Bone marrow (tissue), 2 donors: ENCODE data around the gene PRKCA.
"Not testable (repeated sequence)": the region's sequence is repeated elsewhere in the genome, so short reads cannot be mapped to it uniquely, and the experiment has no call there.

ENCODE experiments used
- DNase-seq, 2 donors: peaks; one replicate each; lab custom pipeline; 2025; lab: John Stamatoyannopoulos, UW

PRKCA gene

GRCh38 chr17:66489576-66489975 is 187.2 kb downstream of the PRKCA start:
- not testable (repeated sequence) for DNase-seq

GRCh38 chr17:66491213-66491612 is 188.8 kb downstream of the PRKCA start:
- DNase-seq: no peak

GRCh38 chr17:66491665-66492064 is 189.3 kb downstream of the PRKCA start:
- DNase-seq: no peak

GRCh38 chr17:66492080-66492479 is 189.7 kb downstream of the PRKCA start:
- DNase-seq: no peak

GRCh38 chr17:66492561-66493005 is 190.2 kb downstream of the PRKCA start:
- DNase-seq: no peak

GRCh38 chr17:66493283-66494019 is 191.0 kb downstream of the PRKCA start:
- DNase-seq: no peak

- no peak for DNase-seq
These were observed 191.8 kb downstream of the PRKCA start for GRCh38 chr17:66494023-66494803.

GRCh38 chr17:66495035-66495434 is 192.6 kb downstream of the PRKCA start:
- DNase-seq: no peak

GRCh38 chr17:66496306-66496705 is 193.9 kb downstream of the PRKCA start:
- DNase-seq: no peak

GRCh38 chr17:66498580-66498979 is 196.2 kb downstream of the PRKCA start:
- DNase-seq: no peak

- no peak for DNase-seq
These were observed 204.2 kb downstream of the PRKCA start for GRCh38 chr17:66506641-66507040.

GRCh38 chr17:66507103-66507923 is 204.9 kb downstream of the PRKCA start:
- no peak for DNase-seq

- no peak for DNase-seq
These were observed 205.8 kb downstream of the PRKCA start for GRCh38 chr17:66507982-66508760.

GRCh38 chr17:66508896-66509844 is 206.8 kb downstream of the PRKCA start:
- peak in 1 of 2 donors; percentile 21 for DNase-seq

- no peak for DNase-seq
These were observed 207.5 kb downstream of the PRKCA start for GRCh38 chr17:66509926-66510325.

GRCh38 chr17:66511135-66511534 is 208.7 kb downstream of the PRKCA start:
- DNase-seq: no peak

- DNase-seq: no peak
These were observed 211.9 kb downstream of the PRKCA start for GRCh38 chr17:66514227-66514806.

- no peak for DNase-seq
These were observed 213.6 kb downstream of the PRKCA start for GRCh38 chr17:66515974-66516373.

- no peak for DNase-seq
These were observed 215.1 kb downstream of the PRKCA start for GRCh38 chr17:66517336-66518009.
